Renal cortical epithelial cell (primary cell): ENCODE measurements around the gene NAT8. TPM values are rescaled to one million over a fixed set of nuclear protein-coding genes. Genes with fewer than 3 reads are reported as not detected.
A peak's percentile ranks its signal among the peaks of the same experiment; 100 is the strongest.
"Not testable (repeated sequence)": the region's sequence is repeated elsewhere in the genome, so short reads cannot be mapped to it uniquely, and the experiment has no call there.

Source experiments
- DNase-seq: peaks from one replicate; pipeline ENCODE4 v3.0.0-alpha.2; 2011; ENCODE audit warnings: low read depth
- total RNA-seq: library from RNA; depleted of rRNA; stranded (reverse); fragments of >200 nt; gene quantifications from 2 replicates; pipeline ENCODE4 v1.2.3, GENCODE V29; 2014

The NAT8 gene
- total RNA-seq, 1 donor from 2014 or later = 14.4 TPM

- not testable (repeated sequence) for DNase-seq
These were observed 5.2 kb downstream of the NAT8 start for GRCh38 chr2:73636977-73637376.

- not testable (repeated sequence) for DNase-seq
These were observed 11.5 kb downstream of the NAT8 start for GRCh38 chr2:73630662-73631266.

- DNase-seq = not testable (repeated sequence)
These were observed 13.7 kb downstream of the NAT8 start for GRCh38 chr2:73628493-73628892.

DNA sequence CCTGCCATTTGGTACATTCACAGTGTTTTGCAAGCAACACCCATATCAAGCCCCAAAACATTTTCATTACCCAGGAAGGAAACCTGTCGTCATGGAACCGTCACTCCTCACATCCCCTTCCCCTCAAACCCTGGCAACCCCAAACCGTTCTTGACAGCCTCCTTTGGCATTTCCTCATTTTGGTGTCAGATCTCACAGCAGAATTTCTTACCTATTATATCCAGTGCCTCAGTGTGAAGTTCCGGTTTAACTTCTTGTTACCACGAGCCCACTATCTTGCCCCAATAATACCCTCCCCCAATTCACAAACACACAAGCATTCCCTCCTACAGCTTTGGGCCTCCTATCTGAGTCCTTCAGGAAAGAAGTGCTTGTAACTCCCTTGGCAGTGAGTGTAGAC, 16.0 kb downstream of the NAT8 start:
- DNase-seq = not testable (repeated sequence)

GRCh38 chr2:73624625-73625024, 17.6 kb downstream of the NAT8 start:
- not testable (repeated sequence) for DNase-seq

GRCh38 chr2:73624036-73624435, 18.2 kb downstream of the NAT8 start:
- peak; percentile 38 for DNase-seq

DNA sequence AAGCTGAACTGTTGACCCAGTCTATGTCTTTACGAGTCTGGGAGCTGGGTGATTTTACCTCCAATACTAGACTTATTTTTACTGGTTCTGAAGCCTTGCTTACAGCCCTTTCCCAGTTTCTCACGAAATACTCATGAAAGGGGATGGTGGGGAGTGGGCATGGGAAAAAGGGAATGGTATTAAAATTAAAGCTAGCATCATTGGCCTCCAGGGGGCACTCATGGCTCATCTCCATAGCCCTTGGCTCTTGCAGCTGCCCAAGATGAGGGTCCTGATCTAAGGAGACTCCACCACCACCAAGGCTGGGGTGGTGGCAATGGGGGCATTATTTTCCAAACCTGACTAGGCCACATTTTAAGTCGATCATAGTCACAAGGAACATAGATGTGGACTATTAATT, 22.3 kb downstream of the NAT8 start:
- DNase-seq = not testable (repeated sequence)

- DNase-seq = no peak
These were observed 27.2 kb downstream of the NAT8 start for GRCh38 chr2:73614997-73615396.

DNA sequence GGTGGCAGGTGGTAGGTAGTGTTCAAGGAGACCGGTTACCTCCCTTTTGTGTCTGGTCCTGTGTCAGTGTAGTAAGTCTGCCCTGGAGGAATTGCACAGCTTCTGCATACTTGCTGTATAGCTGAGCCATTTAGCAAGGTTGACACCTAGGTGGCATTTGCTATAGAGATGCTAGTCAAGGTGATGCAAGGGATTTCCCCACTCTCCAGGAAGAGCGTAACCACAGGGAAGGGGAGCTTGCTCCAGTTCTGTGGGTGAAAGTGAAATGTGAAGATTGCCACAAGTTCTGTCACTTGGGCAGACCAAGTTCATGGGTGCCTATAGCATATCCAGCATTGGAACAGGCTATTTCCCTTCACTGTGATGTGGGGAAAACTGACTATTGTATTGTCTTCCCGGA, 28.1 kb downstream of the NAT8 start:
- DNase-seq = no peak

DNA sequence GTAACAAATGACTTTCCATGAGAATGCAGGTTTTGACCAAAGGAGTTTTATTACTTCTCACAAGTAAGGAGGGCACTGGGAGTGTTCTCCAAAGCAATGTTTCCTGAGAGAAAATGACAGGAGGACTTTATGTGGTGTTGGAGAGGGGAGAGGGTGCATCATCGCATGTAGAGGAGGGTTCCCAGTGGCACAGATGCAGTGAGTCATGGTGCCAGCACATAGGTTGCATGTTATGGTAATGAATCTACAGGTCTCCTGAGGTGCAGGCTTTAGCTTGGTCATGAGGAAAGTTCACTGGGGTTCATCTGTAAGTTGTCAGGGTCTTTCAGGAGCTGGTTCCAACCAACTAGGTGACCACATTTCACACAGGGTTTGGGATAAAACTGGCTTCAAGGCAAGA, 30.4 kb downstream of the NAT8 start:
- no peak for DNase-seq

DNA sequence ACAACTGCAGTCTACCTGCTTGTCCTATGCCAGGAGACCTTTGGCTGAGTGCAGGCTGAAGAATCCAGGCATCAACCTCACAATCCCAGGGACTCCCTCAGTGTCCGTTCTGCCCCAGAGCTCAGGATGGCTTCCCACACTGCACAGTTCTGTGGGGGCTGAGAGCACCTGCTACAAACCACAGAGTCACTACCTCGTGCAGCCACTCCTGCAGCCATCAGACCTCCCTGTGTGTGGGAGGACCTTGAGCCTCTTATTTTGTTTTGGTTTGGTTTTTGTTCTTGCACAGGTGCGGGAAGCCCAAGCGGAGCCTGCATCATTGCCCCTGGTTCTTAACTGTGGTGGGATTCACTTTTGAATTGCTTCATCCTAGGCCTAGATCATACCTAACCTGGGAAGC, 31.0 kb downstream of the NAT8 start:
- DNase-seq = no peak

- DNase-seq = no peak
These were observed 32.1 kb downstream of the NAT8 start for GRCh38 chr2:73610111-73610510.

DNA sequence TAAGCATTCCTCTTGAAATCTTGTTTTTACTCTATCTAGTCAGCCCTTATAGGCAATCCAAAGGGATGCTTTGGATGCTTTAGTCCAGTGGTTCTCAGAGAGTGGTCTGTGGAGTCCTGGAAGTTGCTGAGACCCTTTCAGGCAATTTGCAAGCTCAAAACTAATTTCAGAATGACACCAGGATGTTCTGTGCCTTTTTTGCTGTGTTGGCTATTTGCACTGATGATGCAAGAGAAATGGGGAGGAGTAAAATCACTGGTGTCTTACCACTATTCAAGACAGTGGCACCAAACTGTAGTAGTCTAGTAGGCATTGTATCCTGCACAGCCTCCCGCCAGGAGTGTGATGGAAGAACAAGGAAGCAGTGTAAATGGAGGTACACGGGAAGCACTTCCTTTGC, 37.6 kb downstream of the NAT8 start:
- not testable (repeated sequence) for DNase-seq

GRCh38 chr2:73603099-73603588, 39.1 kb downstream of the NAT8 start:
- peak; percentile 6 for DNase-seq

DNA sequence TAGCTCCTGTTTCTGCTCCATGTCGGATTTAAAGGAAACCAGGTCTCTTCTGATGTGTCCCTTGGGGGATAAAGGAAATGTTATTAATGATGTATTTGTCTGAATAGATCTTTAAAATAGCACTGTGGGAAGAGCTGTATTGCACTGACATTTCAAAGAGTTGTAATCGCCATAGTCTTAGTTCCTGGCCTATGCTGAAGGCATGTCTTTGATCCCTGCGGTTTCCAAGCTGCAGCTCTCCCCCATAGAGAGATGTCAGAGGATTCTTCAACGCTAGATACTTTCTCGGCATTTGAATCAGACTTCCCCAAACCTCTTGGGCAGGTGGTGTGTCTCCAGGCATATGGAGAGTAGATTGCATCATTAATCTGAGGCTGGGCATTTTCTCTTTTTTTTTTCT, 40.4 kb downstream of the NAT8 start:
- no peak for DNase-seq

GRCh38 chr2:73594251-73594650, 48.0 kb downstream of the NAT8 start:
- DNase-seq = no peak

DNA sequence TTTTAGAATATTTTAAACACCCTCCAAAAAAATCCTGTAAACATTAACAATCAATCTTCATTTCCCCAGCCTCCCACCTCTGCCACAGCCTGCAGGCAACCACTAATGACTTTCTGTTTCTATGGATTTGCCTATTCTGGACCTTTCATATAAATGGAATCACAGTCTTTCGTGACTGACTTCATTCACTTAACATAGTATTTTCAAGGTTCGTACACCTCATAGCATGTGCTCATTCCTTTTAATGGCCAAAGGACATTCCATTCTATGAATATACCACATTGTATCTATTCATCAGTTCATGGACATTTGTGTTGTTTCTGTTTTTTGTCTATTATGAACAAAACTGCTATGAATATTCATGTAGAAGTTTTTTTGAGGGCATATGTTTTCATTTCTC, 48.5 kb downstream of the NAT8 start:
- peak; percentile 75 for DNase-seq

Other genes with a start within 250 kb of the NAT8 start
- 23.4 and 53.3 TPM in 2 replicates for gene TPRKB, start 94.9 kb upstream of the NAT8 start, total RNA-seq
- 23.5 and 40.5 TPM in 2 replicates for gene DUSP11, start 137.7 kb upstream of the NAT8 start, total RNA-seq
- gene C2orf78, start 141.8 kb upstream of the NAT8 start, total RNA-seq = not detected in 2 replicates
- gene STAMBP, start 186.5 kb upstream of the NAT8 start, total RNA-seq = 36.5 and 61.9 TPM in 2 replicates